ENCODE measurements around the gene TBL2.

- TF ChIP-seq CTCF (IDR thresholded peaks at IDR 0.05; ENCODE audit: low read depth, low read length) (no peak), EZH2phosphoT487 (IDR thresholded peaks at IDR 0.05; ENCODE audit: low read depth) (no peak)
Measured at GRCh38 chr7:73610105-73610504, 31.7 kb upstream of the TBL2 start.
